ENCODE results near the gene RCAN1.
"Not testable (repeated sequence)": the region's sequence is repeated elsewhere in the genome, so short reads cannot be mapped to it uniquely, and the experiment has no call there.

The RCAN1 gene

GRCh38 chr21:34501716-34502115 lies 113.2 kb downstream of the RCAN1 start:
- no peak overlapping the region for H3K4me3 ChIP-seq (ENCODE audit: low read length)
- no peak for TF ChIP-seq CTCF (conservative IDR thresholded peaks at IDR 0.05; ENCODE audit: low read depth, low read length)

GRCh38 chr21:34500191-34500590 lies 114.7 kb downstream of the RCAN1 start:
- H3K4me3 ChIP-seq (ENCODE audit: low read length): no peak overlapping the region
- no peak for TF ChIP-seq CTCF (conservative IDR thresholded peaks at IDR 0.05; ENCODE audit: low read depth, low read length)
- DNase-seq (ENCODE audit: low read depth): no peak

More at GRCh38 chr21:34501716-34502115, 113.2 kb downstream of the RCAN1 start:
- DNase-seq (ENCODE audit: low read depth): no peak

DNA sequence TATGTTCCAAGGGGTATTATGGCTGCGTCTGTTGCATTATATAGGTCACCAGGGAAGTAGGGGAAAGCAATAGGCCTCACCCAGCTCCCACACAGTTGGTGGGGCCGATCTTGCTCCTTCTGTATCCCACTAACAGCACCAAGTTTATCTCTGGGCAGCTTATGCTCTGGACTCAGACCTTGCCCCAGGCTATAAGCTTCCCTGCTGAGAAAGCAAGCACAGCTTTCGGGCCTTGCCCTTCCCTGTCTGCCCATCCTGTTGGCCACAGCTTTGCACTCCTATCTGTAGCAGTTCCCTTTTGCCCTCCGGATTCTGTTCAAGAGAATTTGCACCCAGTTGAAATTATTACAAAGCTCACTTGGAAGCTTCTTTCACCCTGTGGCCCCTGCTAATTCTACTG lies 115.8 kb downstream of the RCAN1 start:
- no peak overlapping the region for H3K4me3 ChIP-seq (ENCODE audit: low read length)
- no peak for DNase-seq (ENCODE audit: low read depth)
- no peak for TF ChIP-seq CTCF (conservative IDR thresholded peaks at IDR 0.05; ENCODE audit: low read depth, low read length)

GRCh38 chr21:34498623-34499022 lies 116.3 kb downstream of the RCAN1 start:
- DNase-seq (ENCODE audit: low read depth): no peak
- TF ChIP-seq CTCF (conservative IDR thresholded peaks at IDR 0.05; ENCODE audit: low read depth, low read length): no peak
- no peak overlapping the region for H3K4me3 ChIP-seq (ENCODE audit: low read length)

DNA sequence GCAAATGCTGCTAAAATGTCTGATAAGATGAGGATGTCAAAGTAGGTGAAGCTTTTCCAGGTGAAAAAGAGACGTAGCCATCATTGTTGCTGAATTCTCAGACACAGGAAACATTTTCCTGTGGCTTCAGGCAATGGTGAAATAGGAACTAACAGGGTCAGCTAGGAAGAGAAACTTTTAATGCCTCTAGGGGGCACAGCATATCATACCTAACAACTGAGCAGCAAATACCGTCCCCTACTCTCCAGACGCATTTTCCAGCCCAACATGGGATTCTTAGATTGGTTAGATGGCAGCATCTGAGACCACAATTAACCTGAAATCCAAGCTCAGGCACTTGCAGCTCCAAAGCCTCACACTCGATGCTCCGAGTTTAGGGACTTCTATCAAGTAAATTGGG lies 131.1 kb downstream of the RCAN1 start:
- DNase-seq (ENCODE audit: low read depth); H3K4me3 ChIP-seq (ENCODE audit: low read length): not testable (repeated sequence)

GRCh38 chr21:34483435-34483834 lies 131.5 kb downstream of the RCAN1 start:
- H3K4me3 ChIP-seq (ENCODE audit: low read length); DNase-seq (ENCODE audit: low read depth): not testable (repeated sequence)

- DNase-seq (ENCODE audit: low read depth); H3K4me3 ChIP-seq (ENCODE audit: low read length): not testable (repeated sequence)
These were observed 147.6 kb downstream of the RCAN1 start for GRCh38 chr21:34467333-34467732.
